GM12872 (cell line): ENCODE data around the gene SDK2.

Source experiments
- TF ChIP-seq, protein P1 (sequence below): IDR thresholded peaks from 3 replicates; pipeline ENCODE4 v1.5.1; 2011; ENCODE audit warnings: low read depth, mild to moderate bottlenecking, low read length, moderate library complexity; ENCODE audit not compliant: insufficient read depth

SDK2 gene

DNA sequence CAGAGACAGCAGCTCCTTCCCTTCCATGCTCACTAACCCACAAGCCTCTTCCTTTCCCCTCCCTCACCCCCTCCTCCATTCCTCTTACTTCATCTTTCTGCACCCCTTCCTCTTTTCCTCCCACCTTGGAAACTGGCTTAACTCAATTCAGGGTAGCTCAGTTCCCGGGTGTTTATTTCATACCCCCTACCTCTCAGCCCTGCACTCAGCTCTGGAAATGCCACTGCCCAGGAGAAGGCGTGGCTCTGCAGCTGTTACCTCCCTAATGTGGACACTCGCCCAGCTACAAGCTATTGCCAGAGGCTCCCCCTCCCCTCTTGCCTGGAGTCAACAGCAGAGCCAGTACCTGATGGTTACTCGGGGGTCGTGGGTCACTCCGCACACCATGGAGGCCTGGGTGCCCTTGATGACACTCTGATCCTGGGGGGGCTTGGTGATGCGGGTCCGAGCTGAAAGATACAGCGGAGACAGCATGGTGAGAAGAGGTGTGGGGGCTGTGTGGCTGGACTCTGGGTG is 214.0 kb downstream of the SDK2 start:
- TF ChIP-seq, protein P1, sequence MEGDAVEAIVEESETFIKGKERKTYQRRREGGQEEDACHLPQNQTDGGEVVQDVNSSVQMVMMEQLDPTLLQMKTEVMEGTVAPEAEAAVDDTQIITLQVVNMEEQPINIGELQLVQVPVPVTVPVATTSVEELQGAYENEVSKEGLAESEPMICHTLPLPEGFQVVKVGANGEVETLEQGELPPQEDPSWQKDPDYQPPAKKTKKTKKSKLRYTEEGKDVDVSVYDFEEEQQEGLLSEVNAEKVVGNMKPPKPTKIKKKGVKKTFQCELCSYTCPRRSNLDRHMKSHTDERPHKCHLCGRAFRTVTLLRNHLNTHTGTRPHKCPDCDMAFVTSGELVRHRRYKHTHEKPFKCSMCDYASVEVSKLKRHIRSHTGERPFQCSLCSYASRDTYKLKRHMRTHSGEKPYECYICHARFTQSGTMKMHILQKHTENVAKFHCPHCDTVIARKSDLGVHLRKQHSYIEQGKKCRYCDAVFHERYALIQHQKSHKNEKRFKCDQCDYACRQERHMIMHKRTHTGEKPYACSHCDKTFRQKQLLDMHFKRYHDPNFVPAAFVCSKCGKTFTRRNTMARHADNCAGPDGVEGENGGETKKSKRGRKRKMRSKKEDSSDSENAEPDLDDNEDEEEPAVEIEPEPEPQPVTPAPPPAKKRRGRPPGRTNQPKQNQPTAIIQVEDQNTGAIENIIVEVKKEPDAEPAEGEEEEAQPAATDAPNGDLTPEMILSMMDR, result no peak

DNA sequence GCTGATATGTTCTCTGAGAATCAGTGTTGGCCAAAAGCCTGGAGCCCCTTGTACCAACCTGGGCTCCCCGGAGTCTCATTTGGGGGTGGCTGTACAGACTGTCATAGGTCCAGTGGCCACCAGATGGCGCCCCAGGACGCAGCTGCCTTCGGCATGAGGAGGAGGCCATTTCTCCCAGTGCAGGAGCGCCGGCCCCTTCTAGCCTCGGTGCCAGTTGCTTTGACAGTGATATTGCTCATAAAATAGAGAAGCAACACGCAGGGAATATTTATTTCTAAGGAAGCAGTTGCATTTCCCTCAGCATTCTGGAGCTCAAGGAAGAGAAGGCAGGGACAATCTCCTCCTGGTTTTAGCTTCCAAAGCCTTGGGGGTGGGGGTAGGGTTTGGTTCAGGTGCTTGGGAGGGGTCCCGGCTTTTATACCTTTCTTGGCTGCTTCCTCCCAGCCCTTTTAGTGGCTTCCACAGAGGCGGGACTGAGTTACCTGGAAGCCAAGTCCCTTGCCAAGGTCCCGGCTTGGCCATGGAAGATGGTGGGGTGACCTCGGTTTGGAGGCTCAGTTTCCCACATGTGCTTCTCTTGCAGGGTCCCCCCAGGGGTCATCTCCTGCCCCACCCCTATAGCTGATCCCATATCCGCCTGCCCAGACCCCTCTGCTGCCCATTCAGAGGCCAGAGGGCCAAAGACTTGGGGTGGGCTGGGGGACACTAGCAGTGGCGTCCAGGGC is 214.6 kb downstream of the SDK2 start:
- TF ChIP-seq, protein P1, result peak; percentile 93

DNA sequence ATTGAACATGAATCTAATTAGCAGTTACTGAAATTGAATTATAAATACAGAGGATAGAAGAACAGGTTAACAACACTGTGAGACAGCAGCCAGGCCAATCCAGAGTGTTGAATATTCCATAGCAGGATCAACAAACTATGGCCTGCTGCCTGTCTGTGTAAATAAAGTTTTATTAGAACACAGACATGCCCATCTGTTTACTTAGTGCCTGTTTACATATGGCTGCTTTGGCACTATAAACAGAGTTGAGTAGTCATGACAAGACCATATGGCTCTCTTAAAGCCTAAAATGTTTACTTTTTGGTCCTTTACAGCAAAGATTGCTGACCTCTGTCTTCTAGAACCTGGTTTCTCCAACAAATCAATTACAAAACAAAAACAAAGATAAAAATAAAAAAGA is 217.0 kb downstream of the SDK2 start:
- TF ChIP-seq, protein P1, result no peak

DNA sequence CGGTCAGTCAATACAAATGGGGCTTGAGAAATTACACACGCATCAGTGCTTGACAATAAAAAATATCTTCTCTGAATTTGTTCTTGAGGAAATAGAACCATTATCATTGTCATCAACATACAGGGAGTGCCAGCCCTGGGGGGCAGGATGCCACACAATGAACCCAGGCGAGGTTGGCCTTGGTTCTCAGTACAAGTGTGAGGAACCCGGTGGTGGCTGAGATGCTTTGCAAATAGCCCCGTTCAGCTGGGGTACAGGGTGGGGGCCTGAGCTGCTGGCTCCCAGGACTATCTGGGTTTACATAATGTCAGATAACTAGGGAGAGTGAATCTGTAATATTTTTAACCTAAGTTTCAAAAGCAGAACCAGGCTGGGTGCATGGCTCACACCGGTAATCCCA is 219.7 kb downstream of the SDK2 start:
- TF ChIP-seq, protein P1, result no peak

DNA sequence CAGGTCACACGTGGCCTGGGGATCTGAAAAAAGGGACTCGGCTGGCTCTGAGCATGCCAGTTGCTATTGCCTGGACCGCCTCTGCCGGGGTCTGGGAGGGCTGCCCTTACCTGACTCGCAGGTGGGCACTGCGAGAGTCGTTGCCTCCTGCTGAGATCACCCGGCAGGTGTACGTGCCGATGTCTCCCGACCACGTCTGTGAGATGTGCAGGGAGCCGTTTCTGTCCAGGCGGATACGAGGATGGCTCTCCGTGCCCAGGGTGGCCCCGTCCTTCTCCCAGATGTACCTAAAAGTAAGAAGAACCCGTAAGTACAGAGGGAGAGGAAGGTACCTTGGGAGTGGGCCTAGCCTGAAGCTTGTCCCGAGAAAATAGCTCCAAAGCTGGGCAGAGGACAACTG is 220.4 kb downstream of the SDK2 start:
- TF ChIP-seq, protein P1, result no peak

DNA sequence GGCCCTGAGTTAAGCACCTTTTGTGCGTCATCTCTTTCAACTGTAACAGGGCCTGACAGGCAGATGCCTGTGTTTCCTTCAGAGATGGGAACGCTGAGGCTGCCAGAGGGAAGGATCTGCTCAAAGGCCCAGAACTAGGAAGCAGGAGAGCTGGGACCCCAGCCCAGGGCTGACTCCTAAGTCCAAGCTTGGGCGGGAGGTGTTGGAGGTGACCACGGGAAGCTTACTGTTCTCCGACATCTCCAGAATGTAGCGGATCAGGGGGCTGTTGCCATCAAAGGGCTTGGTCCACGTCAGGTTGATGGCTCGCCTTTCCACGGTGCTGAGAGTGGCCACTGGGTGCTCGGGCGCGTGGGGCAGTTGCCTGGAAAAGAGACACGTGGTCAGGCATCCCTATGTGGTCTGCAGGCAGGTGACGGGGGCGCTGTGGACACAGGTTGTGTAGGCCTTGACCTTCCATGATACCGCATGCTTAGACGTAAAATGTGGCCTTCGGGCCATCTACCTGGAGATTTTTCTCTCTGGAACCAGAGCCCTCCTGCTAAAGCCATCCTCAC is 221.0 kb downstream of the SDK2 start:
- TF ChIP-seq, protein P1, result no peak

DNA sequence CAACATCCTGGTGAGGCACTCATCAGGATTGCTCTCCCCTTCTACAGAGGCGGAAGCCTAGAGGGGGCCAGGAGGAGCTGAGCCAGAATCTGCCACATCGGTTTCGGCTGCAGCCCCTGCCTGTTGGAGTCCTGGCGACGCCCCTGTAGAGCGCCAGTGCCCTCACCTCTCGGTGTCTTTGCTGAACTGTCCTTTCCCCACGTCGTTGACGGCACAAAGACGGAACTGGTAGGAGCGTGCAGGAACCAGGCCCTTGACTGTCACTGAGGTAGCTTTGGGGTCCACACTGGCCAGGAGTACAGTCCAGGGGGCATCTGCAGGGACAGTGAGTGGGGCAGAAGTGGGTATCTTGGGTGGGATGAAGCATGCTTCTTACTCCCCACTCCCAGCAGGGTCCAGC is 222.1 kb downstream of the SDK2 start:
- TF ChIP-seq, protein P1, result no peak
